Neuronal stem cell (in vitro differentiated cells): ENCODE results near the gene NT5DC1.

ENCODE experiments used
- DNase-seq: peaks from one replicate; pipeline ENCODE4 v3.0.0-alpha.2; 2013; ENCODE audit warnings: low spot score
- H2AFZ ChIP-seq: one replicate; pipeline ENCODE4 v1.6.1; 2013; ENCODE audit warnings: mild to moderate bottlenecking, low read length, inconsistent platforms
- H2AK5ac ChIP-seq: 2 replicates; pipeline ENCODE4 v1.6.1; 2013; ENCODE audit warnings: low read depth, mild to moderate bottlenecking, inconsistent platforms, low read length, moderate library complexity, mixed read lengths
- H2BK120ac ChIP-seq: 2 replicates; pipeline ENCODE4 v1.6.1; 2013; ENCODE audit warnings: low read depth, mild to moderate bottlenecking, inconsistent platforms, low read length, moderate library complexity, mixed read lengths
- H2BK12ac ChIP-seq: one replicate; pipeline ENCODE4 v1.6.1; 2013; ENCODE audit warnings: low read length, inconsistent platforms
- H2BK15ac ChIP-seq: 2 replicates; pipeline ENCODE4 v1.6.1; 2013; ENCODE audit warnings: mild to moderate bottlenecking, low read length, inconsistent platforms, mixed read lengths
- H2BK5ac ChIP-seq: one replicate; pipeline ENCODE4 v1.6.1; 2013; ENCODE audit warnings: inconsistent platforms, mild to moderate bottlenecking, low read length, moderate library complexity
- H3K14ac ChIP-seq: one replicate; pipeline ENCODE4 v1.6.1; 2013; ENCODE audit warnings: low read length, inconsistent platforms
- H3K18ac ChIP-seq: 2 replicates; pipeline ENCODE4 v1.6.1; 2013; ENCODE audit warnings: low read length, inconsistent platforms
- H3K23ac ChIP-seq: 2 replicates; pipeline ENCODE4 v1.6.1; 2013; ENCODE audit warnings: low read depth, mild to moderate bottlenecking, mixed read lengths, low read length, inconsistent platforms; ENCODE audit not compliant: poor library complexity
- H3K27ac ChIP-seq: replicated peaks from 3 replicates; pipeline ENCODE4 v1.5.1; 2013; ENCODE audit warnings: low read length, inconsistent platforms
- H3K27me3 ChIP-seq, 3 experiments: 2 replicates each; pipeline ENCODE4 v1.6.1; 2013; ENCODE audit warnings: low read length in 3 of 3, mild to moderate bottlenecking in 2 of 3, inconsistent platforms in 1 of 3, low read depth in 1 of 3, mixed read lengths in 1 of 3, moderate library complexity in 1 of 3; ENCODE audit not compliant: control insufficient read depth in 3 of 3, insufficient read depth in 3 of 3
- H3K36me3 ChIP-seq, 2 donors: replicated peaks in 1 of 2; 2 replicates each; pipeline ENCODE4 v1.6.1; 2013; ENCODE audit warnings: low read length in 2 of 2; ENCODE audit not compliant: control insufficient read depth in 2 of 2, insufficient read depth in 2 of 2
- H3K4ac ChIP-seq: 2 replicates; pipeline ENCODE4 v1.6.1; 2013; ENCODE audit warnings: inconsistent platforms, mild to moderate bottlenecking, low read length, moderate library complexity
- H3K4me1 ChIP-seq, 2 donors: 1 replicate in 1 of 2; 2 replicates in 1 of 2; pipeline ENCODE4 v1.6.1; 2013; ENCODE audit warnings: low read length in 2 of 2, low read depth in 1 of 2; ENCODE audit not compliant: control insufficient read depth in 2 of 2, insufficient read depth in 1 of 2
- H3K4me2 ChIP-seq: one replicate; pipeline ENCODE4 v1.6.1; 2013; ENCODE audit warnings: mild to moderate bottlenecking, low read length, inconsistent platforms; ENCODE audit not compliant: insufficient read depth, poor library complexity, severe bottlenecking
- H3K4me3 ChIP-seq, 2 donors: 2 replicates each; pipeline ENCODE4 v1.5.1; 2013; ENCODE audit warnings: low read length in 2 of 2, mild to moderate bottlenecking in 2 of 2, inconsistent platforms in 1 of 2, moderate library complexity in 1 of 2
- H3K79me1 ChIP-seq: one replicate; pipeline ENCODE4 v1.6.1; 2013; ENCODE audit warnings: low read depth, mild to moderate bottlenecking, inconsistent platforms, low read length, moderate library complexity
- H3K9ac ChIP-seq: one replicate; pipeline ENCODE4 v1.6.1; 2013; ENCODE audit warnings: mild to moderate bottlenecking, low read depth, low read length, inconsistent platforms; ENCODE audit not compliant: poor library complexity
- H3K9me3 ChIP-seq, 2 donors: replicated peaks in 1 of 2; 2 replicates each; pipeline versions ENCODE3 to v1.6.1; 2013; ENCODE audit warnings: low read length in 2 of 2, mild to moderate bottlenecking in 2 of 2, inconsistent platforms in 1 of 2, low read depth in 1 of 2, mixed read lengths in 1 of 2, moderate library complexity in 1 of 2; ENCODE audit not compliant: control insufficient read depth in 2 of 2, insufficient read depth in 1 of 2
- H4K8ac ChIP-seq: one replicate; pipeline ENCODE4 v1.6.1; 2013; ENCODE audit warnings: low read depth, mild to moderate bottlenecking, inconsistent platforms, low read length, moderate library complexity
- H4K91ac ChIP-seq: one replicate; pipeline ENCODE4 v1.6.1; 2013; ENCODE audit warnings: low read length, low read depth, mild to moderate bottlenecking, inconsistent platforms; ENCODE audit not compliant: poor library complexity
- WGBS, 2 donors: extraction: QIAGEN DNeasy Blood & Tissue Kit; methylation state at CpG; one replicate each; pipeline ENCODE4 v1.1.7; 2013; ENCODE audit warnings: missing lambda C conversion rate in 2 of 2, mixed read lengths in 1 of 2; ENCODE audit not compliant: insufficient read length in 2 of 2, insufficient replicate concordance in 1 of 2; ENCODE audit errors: extremely low coverage in 2 of 2; 5-methylcytosine and 5-hydroxymethylcytosine counted together

Gene NT5DC1

DNA sequence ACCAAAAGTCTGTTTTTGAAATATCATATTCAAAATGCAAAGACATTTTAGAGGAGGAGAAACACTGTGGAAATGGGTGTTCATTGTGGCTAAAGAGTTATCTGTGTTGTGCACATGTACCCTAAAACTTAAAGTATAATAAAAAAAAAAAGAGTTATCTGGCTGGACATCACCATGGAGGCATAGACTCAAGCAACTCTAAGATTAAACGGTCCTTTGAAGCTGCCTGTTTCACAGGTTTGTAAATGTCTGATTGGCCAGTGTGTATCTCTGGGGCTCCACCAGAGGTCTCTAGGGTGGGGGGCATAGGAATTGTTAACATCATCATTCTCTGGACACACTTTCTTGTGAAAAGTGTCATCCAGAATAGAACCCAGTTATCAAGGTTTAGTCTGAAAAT is 114.0 kb downstream of the NT5DC1 start:
- H2BK15ac ChIP-seq, result no peak overlapping the region
- no peak overlapping the region for H3K4me3 ChIP-seq
- H3K79me1 ChIP-seq, result no peaks in the 10 kb centered on the region
- H4K91ac ChIP-seq, result no peak overlapping the region
- H3K14ac ChIP-seq, result no peak overlapping the region
- WGBS, 2 donors, result no CpG with 5 or more reads among the region's 1 CpG
- no peaks in the 10 kb centered on the region for H3K9me3 ChIP-seq
- no peak overlapping the region for H2BK5ac ChIP-seq
- no peak overlapping the region for H2BK12ac ChIP-seq
- H3K27ac ChIP-seq, result no peak overlapping the region
- no peak for DNase-seq
- no peak overlapping the region for H3K4me2 ChIP-seq
- H3K18ac ChIP-seq, result no peak overlapping the region
- H2AFZ ChIP-seq, result no peak overlapping the region
- H2AK5ac ChIP-seq, result no peak overlapping the region
- no peaks in the 10 kb centered on the region for H3K36me3 ChIP-seq
- no peak overlapping the region for H3K4ac ChIP-seq
- no peaks in the 10 kb centered on the region for H3K27me3 ChIP-seq
- H4K8ac ChIP-seq, result no peak overlapping the region
- H3K23ac ChIP-seq, result no peak overlapping the region
- H3K9ac ChIP-seq, result no peak overlapping the region
- H2BK120ac ChIP-seq, result no peak overlapping the region
- no peaks in the 10 kb centered on the region for H3K4me1 ChIP-seq

DNA sequence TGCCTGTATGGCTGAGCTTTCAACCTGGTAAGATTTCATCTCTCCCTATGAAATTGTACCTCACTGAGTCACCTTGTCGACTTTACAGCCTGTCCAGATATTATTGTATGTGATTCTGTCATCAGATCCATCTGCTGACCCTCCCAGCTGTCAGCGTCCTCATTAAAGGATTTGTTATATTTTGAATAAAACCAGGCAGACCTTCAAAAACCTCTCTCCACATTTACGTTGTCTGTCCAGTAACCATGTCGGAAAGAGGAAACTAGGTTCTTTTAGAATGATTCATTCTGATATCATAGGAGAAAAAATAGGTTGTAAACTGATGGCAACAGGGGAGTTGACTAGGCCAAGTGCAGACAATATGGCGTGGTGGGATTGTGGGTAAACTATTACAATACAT is 114.8 kb downstream of the NT5DC1 start:
- no peak overlapping the region for H3K4me3 ChIP-seq
- DNase-seq, result no peak
- no peak overlapping the region for H3K18ac ChIP-seq
- no peaks in the 10 kb centered on the region for H3K9me3 ChIP-seq
- H2BK15ac ChIP-seq, result no peak overlapping the region
- no peak overlapping the region for H3K27ac ChIP-seq
- no peak overlapping the region for H3K4ac ChIP-seq
- WGBS, 2 donors, result no CpG with 5 or more reads among the region's 5 CpGs
- no peaks in the 10 kb centered on the region for H3K27me3 ChIP-seq
- H2AK5ac ChIP-seq, result no peak overlapping the region
- no peak overlapping the region for H4K8ac ChIP-seq
- no peak overlapping the region for H3K23ac ChIP-seq
- H2BK120ac ChIP-seq, result no peak overlapping the region
- no peak overlapping the region for H2AFZ ChIP-seq
- no peak overlapping the region for H2BK12ac ChIP-seq
- no peaks in the 10 kb centered on the region for H3K79me1 ChIP-seq
- H3K9ac ChIP-seq, result no peak overlapping the region
- no peak overlapping the region for H3K14ac ChIP-seq
- no peak overlapping the region for H3K4me2 ChIP-seq
- no peaks in the 10 kb centered on the region for H3K4me1 ChIP-seq
- H2BK5ac ChIP-seq, result no peak overlapping the region
- no peak overlapping the region for H4K91ac ChIP-seq
- H3K36me3 ChIP-seq, result no peaks in the 10 kb centered on the region

DNA sequence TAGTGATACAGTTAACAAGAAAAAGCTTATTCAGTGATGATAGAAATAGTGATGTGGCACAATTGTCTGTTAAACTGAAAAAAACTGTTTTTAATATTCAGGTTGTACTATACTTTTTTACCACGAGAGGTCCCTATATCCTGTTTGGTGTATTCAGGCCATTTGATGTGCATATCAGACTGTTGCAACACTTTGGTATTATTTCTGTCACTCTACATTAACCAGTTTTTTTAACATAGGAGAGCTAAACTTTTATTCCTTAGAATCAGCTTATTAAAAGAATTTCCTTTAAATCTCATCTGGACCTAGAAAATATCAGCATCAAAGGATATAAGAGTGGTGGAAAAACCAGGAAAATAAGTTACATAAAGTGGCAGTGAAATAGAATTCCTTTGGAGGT is 116.4 kb downstream of the NT5DC1 start:
- H2BK15ac ChIP-seq, result no peak overlapping the region
- H2BK12ac ChIP-seq, result no peak overlapping the region
- no peak overlapping the region for H3K18ac ChIP-seq
- WGBS, 2 donors, result no CpG with 5 or more reads among the region's 1 CpG
- no peaks in the 10 kb centered on the region for H3K4me1 ChIP-seq
- no peak overlapping the region for H3K23ac ChIP-seq
- H3K9me3 ChIP-seq, result no peaks in the 10 kb centered on the region
- no peak overlapping the region for H3K14ac ChIP-seq
- DNase-seq, result no peak
- peak overlapping the region; percentile 46 for H2AFZ ChIP-seq
- no peak overlapping the region for H3K4ac ChIP-seq
- no peak overlapping the region for H3K9ac ChIP-seq
- H2BK5ac ChIP-seq, result no peak overlapping the region
- no peak overlapping the region for H3K4me3 ChIP-seq
- no peak overlapping the region for H4K91ac ChIP-seq
- H3K4me2 ChIP-seq, result no peak overlapping the region
- no peak overlapping the region for H4K8ac ChIP-seq
- H2BK120ac ChIP-seq, result no peak overlapping the region
- no peaks in the 10 kb centered on the region for H3K36me3 ChIP-seq
- H3K79me1 ChIP-seq, result no peaks in the 10 kb centered on the region
- H3K27me3 ChIP-seq, result no peaks in the 10 kb centered on the region
- H3K27ac ChIP-seq, result no peak overlapping the region
- no peak overlapping the region for H2AK5ac ChIP-seq

DNA sequence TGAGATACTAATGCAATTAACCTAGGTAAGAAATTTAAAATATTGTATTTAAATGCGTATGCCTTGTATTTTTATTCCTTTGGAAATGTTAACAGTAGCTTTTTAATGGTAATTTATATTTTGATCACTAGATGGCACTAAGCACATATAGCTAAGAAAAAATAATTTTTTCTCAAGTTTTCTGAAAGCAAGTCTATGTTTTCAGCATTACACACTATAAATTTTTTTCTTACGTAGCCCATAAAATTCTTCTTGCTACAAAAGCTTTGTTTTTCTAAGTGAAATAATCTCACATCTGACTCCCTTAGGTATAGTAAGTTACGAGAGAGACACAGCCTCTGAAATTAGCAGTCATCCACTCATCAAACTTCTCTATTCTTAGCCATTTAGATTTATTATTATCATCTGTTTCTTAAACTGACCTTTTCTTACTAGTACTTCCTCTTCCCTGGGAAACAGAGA is 117.5 kb downstream of the NT5DC1 start:
- Histone ChIP-seq H3K14ac (no peak overlapping the region), H3K4me2 (no peak overlapping the region), H4K8ac (no peak overlapping the region), H2AK5ac (no peak overlapping the region), H3K18ac (no peak overlapping the region), H3K4ac (no peak overlapping the region), H2BK120ac (no peak overlapping the region), H3K23ac (no peak overlapping the region), H3K9ac (no peak overlapping the region), H3K27ac (no peak overlapping the region), H4K91ac (no peak overlapping the region), H2BK12ac (no peak overlapping the region), H2AFZ (no peak overlapping the region), H2BK15ac (no peak overlapping the region), H3K36me3 (no peaks in the 10 kb centered on the region), H3K9me3 (no peaks in the 10 kb centered on the region), H3K79me1 (no peaks in the 10 kb centered on the region), H3K27me3 (no peaks in the 10 kb centered on the region), H2BK5ac (no peak overlapping the region), H3K4me1 (no peaks in the 10 kb centered on the region), H3K4me3 (no peak overlapping the region)
- DNase-seq, result no peak
- no CpG with 5 or more reads among the region's 3 CpGs for WGBS, 2 donors
